ENCODE results near the gene YPEL4. TPM values are rescaled to one million over a fixed set of nuclear protein-coding genes. Genes with fewer than 3 reads are reported as not detected.
A peak's percentile ranks its signal among the peaks of the same experiment; 100 is the strongest.

YPEL4 gene
- total RNA-seq, 1 donor from 2014 or later, result 1.1 TPM

DNA sequence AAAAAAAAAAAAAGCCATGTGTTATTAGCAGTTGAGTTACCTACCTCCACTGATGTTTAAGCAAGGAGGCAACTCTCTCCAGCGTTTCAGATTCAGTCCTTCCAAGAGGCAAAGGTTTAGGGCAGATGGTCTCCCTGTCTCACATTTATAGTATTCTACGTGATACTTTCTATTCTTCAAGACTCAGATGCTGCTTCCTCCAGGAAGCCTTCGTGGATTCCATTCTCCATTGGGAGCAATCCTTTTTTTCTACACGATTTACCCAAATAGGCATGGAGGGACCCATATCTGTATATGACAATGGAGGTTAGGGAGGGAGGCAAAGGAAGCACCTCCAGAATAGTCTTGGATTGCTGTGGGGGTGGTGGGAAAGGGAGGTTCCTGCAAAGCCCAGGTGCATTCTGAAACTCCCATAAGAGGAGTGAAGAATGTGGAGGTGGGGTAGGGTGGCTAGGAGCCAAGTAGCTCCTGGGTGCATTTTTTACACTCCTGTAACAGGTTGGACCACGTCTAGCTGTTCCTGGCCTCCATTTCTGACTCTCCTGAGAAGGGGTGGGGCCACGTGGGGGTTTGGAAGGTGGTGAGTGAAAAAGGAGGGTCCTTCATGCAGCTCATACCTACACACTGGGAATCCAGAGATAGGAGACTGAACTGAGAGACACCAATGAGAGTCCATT lies 16.2 kb downstream of the YPEL4 start:
- peak; percentile 8 for DNase-seq

DNA sequence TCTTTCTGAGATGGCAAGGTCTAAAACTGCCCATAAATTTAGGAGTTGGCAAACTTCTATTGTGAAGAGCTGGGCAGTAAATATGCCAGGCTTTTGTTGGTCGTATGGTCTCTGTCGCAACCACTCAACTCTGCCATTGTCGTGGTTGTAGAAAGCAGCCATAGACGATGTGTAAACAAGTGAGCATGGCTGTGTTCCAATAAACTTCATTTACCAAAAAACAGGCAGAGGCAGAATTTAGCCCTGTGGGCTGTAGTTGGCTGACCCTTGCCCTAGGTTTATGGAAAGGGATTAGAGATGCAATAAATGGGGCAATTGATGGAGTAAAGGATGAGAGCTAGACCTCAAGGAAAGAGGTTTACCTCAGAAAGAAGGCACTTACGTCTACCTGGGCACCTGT lies 17.6 kb downstream of the YPEL4 start:
- DNase-seq, result no peak

- no peak for DNase-seq
These were observed 19.5 kb downstream of the YPEL4 start for GRCh38 chr11:57630171-57630570.

- DNase-seq, result no peak
These were observed 22.8 kb downstream of the YPEL4 start for GRCh38 chr11:57626895-57627294.

DNA sequence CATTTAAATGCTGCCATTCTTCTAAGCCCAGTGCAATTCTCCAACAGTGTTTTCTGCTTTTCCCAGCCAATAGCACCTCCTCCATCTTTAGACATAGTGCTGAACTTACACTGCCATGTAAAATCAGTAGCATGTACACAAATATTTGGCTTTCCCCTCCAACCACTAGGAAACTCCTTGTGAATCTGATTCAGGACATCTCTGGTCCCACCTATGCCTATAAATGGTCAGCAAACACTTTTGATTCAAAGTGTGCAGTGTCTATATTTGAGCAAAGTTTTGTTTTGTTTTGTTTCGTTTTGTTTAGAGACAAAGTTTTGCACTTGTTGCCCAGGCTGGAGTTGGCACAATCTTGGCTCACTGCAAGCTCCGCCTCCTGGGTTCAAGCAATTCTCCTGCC lies 24.8 kb downstream of the YPEL4 start:
- DNase-seq, result no peak

DNA sequence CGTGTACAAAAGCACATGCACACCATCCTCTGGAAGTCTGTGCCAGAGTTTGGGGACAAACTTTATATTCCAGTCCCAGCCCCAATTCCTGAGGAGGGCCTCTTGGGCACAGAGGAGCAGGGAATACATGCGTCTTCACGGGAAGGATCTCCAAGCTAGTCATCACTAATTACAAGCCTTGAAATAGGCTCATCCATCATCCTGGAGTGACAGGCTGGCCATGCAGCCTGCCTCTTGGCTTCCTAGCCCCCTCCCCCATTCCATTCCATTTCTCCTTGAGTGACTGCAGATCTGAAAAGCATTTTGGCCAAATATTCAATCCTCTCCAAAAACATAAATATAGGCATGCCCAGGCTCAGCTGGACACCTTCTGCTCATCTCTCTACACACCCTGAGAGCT lies 27.4 kb downstream of the YPEL4 start:
- DNase-seq, result no peak

DNA sequence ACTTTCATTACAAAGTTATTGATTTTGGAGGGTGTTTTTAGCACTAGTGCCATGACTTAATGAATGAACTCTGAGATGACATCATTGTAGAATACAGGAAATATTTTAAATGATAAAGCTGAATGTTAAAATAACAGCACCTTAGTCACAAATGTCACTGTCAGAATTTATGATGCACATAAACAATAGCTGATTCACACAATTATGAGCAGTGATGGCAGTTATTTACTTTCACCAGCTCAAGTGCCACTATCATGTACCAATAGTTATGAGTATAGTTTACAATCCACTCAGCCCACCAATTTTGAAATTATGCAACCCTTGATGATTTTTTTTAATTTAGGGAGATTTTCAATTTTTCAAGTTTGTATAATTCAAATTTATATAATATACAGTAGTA lies 29.2 kb downstream of the YPEL4 start:
- DNase-seq, result no peak

DNA sequence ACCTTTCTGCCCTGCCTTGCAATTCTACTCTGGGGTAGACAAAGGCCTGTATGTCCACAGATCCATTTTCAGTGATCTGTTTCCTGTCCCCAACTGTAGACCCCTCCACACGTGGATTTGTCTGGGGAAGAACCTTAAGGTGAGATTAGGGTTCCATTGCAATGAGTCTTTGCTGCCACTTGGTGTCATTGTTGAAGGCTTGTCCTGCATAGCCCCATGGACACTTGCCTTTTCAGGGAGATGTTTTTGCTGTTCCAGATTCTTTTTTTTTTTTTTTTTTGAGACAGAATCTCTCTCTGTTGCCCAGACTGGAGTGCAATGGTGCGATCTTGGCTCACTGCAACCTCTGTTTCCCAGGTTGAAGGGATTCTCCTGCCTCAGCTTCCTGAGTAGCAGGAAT lies 30.4 kb downstream of the YPEL4 start:
- DNase-seq, result no peak

GRCh38 chr11:57618438-57618837 lies 31.3 kb downstream of the YPEL4 start:
- DNase-seq, result no peak

GRCh38 chr11:57616595-57616994 lies 33.1 kb downstream of the YPEL4 start:
- DNase-seq, result no peak

DNA sequence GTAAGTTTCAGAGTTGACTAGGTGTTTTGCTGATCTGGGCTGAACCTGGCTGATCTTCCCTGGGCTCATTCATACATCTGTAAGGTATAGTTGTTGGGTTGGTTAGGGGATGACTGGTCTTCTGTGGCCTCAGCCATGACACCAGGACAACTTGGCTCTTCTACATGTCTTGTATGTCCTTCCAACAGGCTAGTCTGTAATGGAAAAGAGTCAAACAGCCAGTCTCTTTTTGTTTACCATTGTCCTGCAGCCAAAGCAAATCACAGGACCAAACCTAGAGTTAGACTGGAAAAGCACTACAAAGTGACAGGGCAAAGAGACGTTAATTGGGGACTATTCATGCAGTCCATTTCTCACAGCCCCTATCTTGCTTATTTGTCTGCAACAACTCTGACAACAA lies 34.4 kb downstream of the YPEL4 start:
- DNase-seq, result no peak

DNA sequence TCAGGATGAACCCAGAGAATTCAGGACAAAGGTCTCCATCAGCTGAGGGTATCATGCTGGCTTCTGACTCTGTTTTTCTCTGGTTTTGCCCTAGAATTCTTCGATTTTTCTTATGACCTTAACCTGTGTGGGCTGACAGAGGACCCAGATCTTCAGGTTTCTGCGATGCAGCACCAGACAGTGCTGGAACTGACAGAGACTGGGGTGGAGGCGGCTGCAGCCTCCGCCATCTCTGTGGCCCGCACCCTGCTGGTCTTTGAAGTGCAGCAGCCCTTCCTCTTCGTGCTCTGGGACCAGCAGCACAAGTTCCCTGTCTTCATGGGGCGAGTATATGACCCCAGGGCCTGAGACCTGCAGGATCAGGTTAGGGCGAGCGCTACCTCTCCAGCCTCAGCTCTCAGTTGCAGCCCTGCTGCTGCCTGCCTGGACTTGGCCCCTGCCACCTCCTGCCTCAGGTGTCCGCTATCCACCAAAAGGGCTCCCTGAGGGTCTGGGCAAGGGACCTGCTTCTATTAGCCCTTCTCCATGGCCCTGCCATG lies 35.4 kb downstream of the YPEL4 start:
- no peak for DNase-seq

DNA sequence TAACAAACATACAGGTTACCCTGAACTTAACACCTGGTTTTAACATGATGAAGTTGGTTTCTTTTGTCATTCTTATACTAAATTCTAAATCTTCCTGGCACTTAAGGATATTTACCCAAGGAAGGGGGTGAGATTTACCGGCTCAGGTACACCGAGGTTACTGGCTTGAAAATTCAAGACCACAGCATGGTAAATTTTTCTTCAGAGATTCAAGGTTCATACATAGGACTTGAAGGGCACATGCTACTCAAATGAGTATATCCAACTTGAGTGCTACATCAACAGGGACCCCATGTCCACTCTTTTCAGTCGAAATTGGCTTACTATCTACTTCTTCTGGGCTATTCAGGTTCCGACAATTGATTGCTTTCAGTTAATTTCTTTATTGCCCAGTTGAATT lies 39.5 kb downstream of the YPEL4 start:
- no peak for DNase-seq

GRCh38 chr11:57605028-57605420 lies 44.7 kb downstream of the YPEL4 start:
- no peak for DNase-seq

DNA sequence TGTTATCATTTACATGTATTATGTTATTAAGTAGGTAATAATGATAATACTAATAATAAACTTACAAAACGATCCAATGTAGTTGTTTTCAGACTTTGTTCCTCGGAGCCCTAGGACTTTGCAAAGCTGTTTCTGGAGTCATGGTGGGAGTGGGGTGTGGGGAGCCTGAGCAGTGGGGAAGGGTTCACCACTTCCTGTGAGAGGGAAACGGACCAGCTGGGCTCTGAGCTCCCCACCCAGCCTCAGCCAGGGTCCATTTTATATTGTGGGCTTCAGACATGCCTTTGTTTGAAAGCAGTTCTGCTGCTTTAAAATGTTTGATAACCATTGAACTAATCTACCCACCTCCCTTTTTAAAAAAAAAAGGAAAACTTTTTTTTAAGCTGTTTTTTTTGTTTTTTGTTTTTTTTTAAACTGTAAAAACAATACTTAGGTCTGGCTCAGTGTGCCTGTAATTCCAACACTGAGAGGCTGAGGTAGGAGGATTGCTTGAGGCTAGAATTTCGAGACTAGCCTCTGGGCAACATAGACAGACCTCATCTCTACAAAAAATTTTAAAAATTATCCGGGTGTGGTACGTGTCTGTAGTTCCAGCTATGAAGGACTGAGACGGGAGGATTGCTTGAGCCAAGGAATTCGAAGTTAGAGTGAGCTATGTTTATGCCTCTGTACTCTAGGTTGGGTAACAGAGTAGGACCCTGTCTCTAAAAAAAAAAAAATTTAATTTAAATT lies 45.2 kb downstream of the YPEL4 start:
- no peak for DNase-seq

- DNase-seq, result no peak
These were observed 48.4 kb downstream of the YPEL4 start for GRCh38 chr11:57601297-57601696.

GRCh38 chr11:57599381-57599780 lies 50.3 kb downstream of the YPEL4 start:
- DNase-seq, result no peak

DNA sequence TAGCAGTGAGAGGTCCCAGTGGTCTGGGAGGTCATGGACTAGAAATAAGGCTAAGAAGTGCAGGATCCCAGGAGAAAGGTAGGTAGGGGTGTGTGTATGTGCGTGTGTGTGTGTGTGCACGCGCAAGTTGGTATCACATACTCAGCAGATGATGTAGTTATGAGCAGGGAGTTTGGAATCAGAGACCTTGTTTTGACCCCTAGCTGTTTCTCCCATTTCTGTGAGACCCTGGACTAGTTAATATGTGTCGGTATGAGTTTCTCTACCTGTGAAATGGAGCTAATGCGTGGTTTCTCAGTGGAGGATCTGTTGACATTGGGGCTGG lies 50.9 kb downstream of the YPEL4 start:
- DNase-seq, result peak; percentile 21

DNA sequence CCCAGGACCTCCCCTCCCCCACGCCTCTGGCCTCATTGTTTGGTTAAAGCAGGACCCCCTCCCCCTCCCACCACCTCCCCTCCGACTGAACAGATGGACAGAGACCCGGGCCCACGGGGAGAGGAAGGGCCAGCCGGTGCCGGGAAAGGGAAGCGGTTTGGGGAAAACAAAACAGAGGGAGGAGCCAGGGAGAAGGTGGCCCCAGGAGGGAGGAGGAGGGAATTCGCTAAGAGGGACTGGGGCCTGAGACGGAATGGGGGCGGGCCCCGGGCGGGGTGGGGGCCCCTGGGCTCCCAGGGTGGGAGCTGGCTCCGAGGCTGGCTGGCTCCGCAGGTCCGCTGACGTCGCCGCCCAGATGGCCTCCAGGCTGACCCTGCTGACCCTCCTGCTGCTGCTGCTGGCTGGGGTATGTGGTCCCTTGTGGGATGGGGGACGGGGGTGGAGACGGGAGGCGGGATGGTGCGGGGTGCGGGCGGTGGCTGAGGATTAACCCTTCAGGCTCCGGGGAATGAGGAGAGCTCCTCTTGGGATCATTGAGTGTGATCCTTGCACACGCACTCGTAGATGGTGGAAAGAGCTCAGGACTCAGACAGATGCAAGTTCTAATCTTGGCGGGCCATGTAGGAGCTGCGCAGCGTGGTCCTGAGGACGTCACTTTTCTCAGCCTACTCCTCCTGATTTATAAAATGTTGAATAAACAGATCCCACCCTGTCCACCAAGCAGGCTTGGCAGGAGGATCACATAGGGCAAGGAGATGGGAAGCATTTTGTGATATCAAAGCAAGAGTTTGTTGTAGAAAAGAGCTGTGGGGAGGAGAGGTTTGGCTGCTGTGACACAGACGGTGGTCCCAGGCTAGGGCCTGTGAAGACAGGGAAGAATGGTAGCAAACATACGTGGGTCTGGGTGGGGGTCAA lies 51.5 kb downstream of the YPEL4 start:
- DNase-seq, result peak; percentile 86

- DNase-seq, result peak; percentile 48
These were observed 52.2 kb downstream of the YPEL4 start, which contains the start of gene SERPING1 for GRCh38 chr11:57597461-57597915. SERPING1 (plus strand) TSS chr11:57597685; CDS start chr11:57598271, 586 bp downstream.

DNA sequence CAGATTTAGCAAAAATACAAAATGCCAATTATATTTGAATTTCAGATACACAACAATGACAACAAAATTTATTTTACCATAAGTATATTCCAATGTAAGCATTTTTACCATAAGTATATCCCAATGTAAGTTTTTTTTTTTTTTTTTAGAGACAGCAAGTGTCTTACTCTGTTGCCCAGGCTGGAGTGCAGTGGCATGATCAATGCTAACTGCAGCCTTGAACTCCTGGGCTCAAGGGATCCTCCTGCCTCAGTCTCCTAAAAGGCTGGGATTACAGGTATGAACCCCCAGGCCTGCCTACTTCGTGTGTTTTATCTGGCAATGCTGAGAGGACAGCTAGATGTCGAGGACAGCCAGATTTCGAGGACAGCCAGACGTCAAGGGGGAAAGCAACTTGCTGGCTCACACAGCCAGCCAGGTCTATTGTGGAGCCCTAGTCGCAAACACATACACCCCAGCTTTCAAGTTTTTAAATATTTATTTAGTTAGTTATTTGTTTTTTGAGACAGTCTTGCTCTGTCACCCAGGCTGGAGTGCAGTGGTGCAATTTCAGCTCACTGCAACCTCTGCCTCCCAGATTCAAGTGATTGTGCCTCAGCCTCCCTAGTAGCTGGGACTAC lies 53.3 kb downstream of the YPEL4 start:
- no peak for DNase-seq

Data from tongue (tissue), 2 donors.